DOHH2 (cell line): ENCODE data around the gene GAS6.

ENCODE experiments used
- H3F3A ChIP-seq: fragments of 200-600 bp; sonication (generic), shearing (Covaris generic); 2 replicates; pipeline ENCODE4 v1.6.0; 2016; ENCODE audit warnings: antibody characterized with exemption, mild to moderate bottlenecking; ENCODE audit not compliant: control insufficient read depth, insufficient read depth
- H3K27ac ChIP-seq: fragments of 200-600 bp; sonication (generic); 2 replicates; pipeline ENCODE4 v1.5.1; 2014; ENCODE audit warnings: low read depth, mild to moderate bottlenecking, low read length, moderate library complexity
- H3K27me3 ChIP-seq: fragments of 200-600 bp; sonication (generic); 2 replicates; pipeline ENCODE4 v1.6.1; 2014; ENCODE audit warnings: mild to moderate bottlenecking, low read length, mixed read lengths; ENCODE audit not compliant: control insufficient read depth
- H3K36me3 ChIP-seq: fragments of 200-600 bp; sonication (generic); 2 replicates; pipeline ENCODE4 v1.6.1; 2014; ENCODE audit warnings: mild to moderate bottlenecking, low read length, moderate library complexity, mixed read lengths; ENCODE audit not compliant: control insufficient read depth
- H3K4me1 ChIP-seq: fragments of 200-600 bp; sonication (generic); 2 replicates; pipeline ENCODE4 v1.6.1; 2014; ENCODE audit warnings: mild to moderate bottlenecking, low read length, mixed read lengths; ENCODE audit not compliant: control insufficient read depth
- H3K4me2 ChIP-seq: fragments of 200-600 bp; sonication (generic); 2 replicates; pipeline ENCODE4 v1.6.0; 2014; ENCODE audit warnings: mild to moderate bottlenecking, low read length, moderate library complexity
- H3K4me3 ChIP-seq: fragments of 200-600 bp; sonication (generic); 2 replicates; pipeline ENCODE4 v1.5.1; 2014; ENCODE audit warnings: mild to moderate bottlenecking, low read length, mixed read lengths
- H3K79me2 ChIP-seq: fragments of 200-600 bp; sonication (generic); 2 replicates; pipeline ENCODE4 v1.6.1; 2014; ENCODE audit warnings: mild to moderate bottlenecking, low read length, mixed read lengths; ENCODE audit not compliant: control insufficient read depth
- H3K9me2 ChIP-seq: fragments of 200-600 bp; sonication (generic); replicated peaks from 2 replicates; pipeline ENCODE4 v1.6.1; 2014; ENCODE audit warnings: mild to moderate bottlenecking, low read length, mixed read lengths; ENCODE audit not compliant: control insufficient read depth
- H3K9me3 ChIP-seq: fragments of 200-600 bp; sonication (generic); 2 replicates; pipeline ENCODE4 v1.6.1; 2014; ENCODE audit warnings: antibody characterized with exemption, low read length, mixed read lengths; ENCODE audit not compliant: control insufficient read depth, insufficient read depth
- H4K20me1 ChIP-seq: fragments of 200-600 bp; sonication (generic); 2 replicates; pipeline ENCODE4 v1.6.0; 2014; ENCODE audit warnings: low read depth, mild to moderate bottlenecking, antibody characterized with exemption, low read length, moderate library complexity; ENCODE audit not compliant: control insufficient read depth, insufficient read depth
- EZH2phosphoT487 ChIP-seq: fragments of 200-600 bp; sonication (generic); IDR thresholded peaks from 2 replicates; pipeline ENCODE4 v1.6.1; 2017; ENCODE audit warnings: borderline replicate concordance, mild to moderate bottlenecking, antibody characterized with exemption, low read length, moderate library complexity, mixed read lengths
- TF ChIP-seq, protein P1 (sequence below): fragments of 200-600 bp; sonication (generic); IDR thresholded peaks from one replicate; pipeline ENCODE4 v1.5.1; 2014; ENCODE audit warnings: antibody characterized with exemption, mild to moderate bottlenecking, low read depth, low read length; ENCODE audit not compliant: poor library complexity, severe bottlenecking

The GAS6 gene

DNA sequence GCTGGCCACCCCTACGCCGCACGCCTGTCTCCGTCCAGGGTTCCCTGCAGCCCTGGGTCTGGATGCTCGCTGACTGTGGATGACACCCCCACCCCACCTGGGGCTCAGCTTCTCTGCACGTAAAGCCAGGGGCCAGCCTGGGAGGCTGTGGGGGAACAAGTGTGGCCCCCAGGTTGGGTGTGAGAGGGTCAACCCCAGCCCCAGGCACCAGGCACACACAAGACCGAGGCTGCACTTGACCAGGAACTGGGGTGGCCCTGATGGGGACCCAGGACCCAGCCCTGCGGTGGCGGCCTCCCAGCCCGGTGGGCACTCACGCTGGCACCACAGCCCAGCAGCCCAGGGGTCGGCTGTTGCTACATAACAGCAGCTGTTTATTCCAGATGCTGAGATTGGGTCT, 41.6 kb downstream of the GAS6 start:
- TF ChIP-seq EZH2phosphoT487, result no peak
- TF ChIP-seq, protein P1, sequence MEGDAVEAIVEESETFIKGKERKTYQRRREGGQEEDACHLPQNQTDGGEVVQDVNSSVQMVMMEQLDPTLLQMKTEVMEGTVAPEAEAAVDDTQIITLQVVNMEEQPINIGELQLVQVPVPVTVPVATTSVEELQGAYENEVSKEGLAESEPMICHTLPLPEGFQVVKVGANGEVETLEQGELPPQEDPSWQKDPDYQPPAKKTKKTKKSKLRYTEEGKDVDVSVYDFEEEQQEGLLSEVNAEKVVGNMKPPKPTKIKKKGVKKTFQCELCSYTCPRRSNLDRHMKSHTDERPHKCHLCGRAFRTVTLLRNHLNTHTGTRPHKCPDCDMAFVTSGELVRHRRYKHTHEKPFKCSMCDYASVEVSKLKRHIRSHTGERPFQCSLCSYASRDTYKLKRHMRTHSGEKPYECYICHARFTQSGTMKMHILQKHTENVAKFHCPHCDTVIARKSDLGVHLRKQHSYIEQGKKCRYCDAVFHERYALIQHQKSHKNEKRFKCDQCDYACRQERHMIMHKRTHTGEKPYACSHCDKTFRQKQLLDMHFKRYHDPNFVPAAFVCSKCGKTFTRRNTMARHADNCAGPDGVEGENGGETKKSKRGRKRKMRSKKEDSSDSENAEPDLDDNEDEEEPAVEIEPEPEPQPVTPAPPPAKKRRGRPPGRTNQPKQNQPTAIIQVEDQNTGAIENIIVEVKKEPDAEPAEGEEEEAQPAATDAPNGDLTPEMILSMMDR, result no peak
- Histone ChIP-seq H3K27me3 (no peaks in the 10 kb centered on the region), H3K9me2 (no peaks in the 10 kb centered on the region), H4K20me1 (no peaks in the 10 kb centered on the region), H3K27ac (no peak overlapping the region), H3K79me2 (peaks cover 21% of the 10 kb centered on the region), H3K4me3 (no peak overlapping the region), H3F3A (no peaks in the 10 kb centered on the region), H3K4me2 (no peak overlapping the region), H3K36me3 (peaks cover 8% of the 10 kb centered on the region), H3K4me1 (no peaks in the 10 kb centered on the region), H3K9me3 (no peaks in the 10 kb centered on the region)

DNA sequence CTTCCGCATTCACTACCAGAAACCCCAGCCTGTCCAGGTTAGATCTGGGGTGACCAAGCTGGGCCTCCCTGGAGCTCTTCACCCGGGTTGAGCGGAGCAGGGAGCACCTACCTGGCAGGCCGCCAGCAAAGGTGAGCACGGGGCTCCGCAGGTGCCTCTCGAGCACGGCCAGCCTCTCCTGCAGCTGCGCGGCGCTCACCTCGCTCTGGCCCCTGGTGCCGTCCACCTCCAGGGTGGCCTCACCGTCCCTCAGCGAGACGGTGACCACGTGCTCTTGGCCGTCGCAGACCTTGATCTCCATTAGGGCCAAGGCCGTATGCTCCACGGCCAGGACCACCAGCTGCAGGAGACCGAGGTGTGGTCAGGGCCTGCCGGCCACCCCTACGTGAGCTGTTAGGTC, 42.0 kb downstream of the GAS6 start:
- H3K27ac ChIP-seq, result no peak overlapping the region
- H3K4me3 ChIP-seq, result no peak overlapping the region

DNA sequence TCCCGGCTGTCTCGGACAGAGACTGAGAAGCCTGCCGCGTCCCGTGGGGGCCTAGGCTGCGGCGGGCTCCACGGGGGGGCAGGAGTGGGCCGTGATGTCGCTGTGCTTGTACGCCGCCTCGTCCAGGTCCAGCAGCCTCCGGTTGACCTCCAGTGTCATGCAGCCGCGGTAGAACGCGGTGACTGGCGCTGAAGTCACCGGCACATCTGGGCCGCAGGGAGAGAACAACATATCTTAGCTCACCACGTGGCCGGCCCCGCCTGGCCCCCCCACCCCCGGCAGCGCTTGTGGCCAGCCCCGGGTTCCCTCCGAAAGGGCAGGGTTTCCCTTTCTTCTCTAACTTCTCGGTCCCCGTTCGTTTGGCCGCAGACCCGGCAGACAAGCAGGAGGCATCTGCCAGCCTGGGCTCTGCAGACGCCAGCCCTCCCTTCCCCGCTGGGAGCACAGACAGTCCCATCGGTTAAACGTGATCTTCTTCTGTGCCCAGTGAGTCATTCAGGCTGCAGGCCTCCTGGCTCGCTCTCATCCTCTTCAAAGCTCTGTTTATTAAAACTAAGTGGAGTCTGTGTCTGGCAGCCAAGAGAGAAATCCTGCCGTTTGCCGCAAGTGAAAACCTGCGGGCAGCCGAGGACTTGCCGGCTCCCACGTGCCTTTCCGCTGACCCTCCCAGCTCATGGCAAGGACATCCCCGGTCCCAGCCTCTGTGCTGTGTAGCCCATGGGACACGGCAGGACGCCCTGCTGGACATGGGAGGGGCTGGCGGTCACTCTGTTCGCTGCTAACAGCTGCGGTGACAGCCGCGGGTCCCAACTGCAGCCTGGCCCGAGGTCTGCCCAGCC, 42.8 kb downstream of the GAS6 start:
- Histone ChIP-seq H4K20me1 (no peaks in the 10 kb centered on the region), H3K9me2 (no peaks in the 10 kb centered on the region), H3K27ac (no peak overlapping the region), H3K9me3 (peaks cover 3% of the 10 kb centered on the region; the same call in 1 of the 2 replicates), H3K27me3 (no peaks in the 10 kb centered on the region), H3K79me2 (peaks cover 31% of the 10 kb centered on the region), H3K4me2 (no peak overlapping the region), H3K4me1 (peaks cover 9% of the 10 kb centered on the region), H3K36me3 (peaks cover 14% of the 10 kb centered on the region), H3F3A (no peaks in the 10 kb centered on the region), H3K4me3 (no peak overlapping the region)
- no peak for TF ChIP-seq EZH2phosphoT487
- TF ChIP-seq, protein P1, result no peak

More for the DNA sequence above, 42.0 kb downstream of the GAS6 start:
- no peaks in the 10 kb centered on the region for H3K27me3 ChIP-seq
- H3K4me2 ChIP-seq, result no peak overlapping the region
- no peaks in the 10 kb centered on the region for H3K9me2 ChIP-seq
- H3K79me2 ChIP-seq, result peaks cover 23% of the 10 kb centered on the region
- H3K9me3 ChIP-seq, result peaks cover under 1% of the 10 kb centered on the region; the same call in 1 of the 2 replicates
- peaks cover 1% of the 10 kb centered on the region for H3K4me1 ChIP-seq
- H3K36me3 ChIP-seq, result peaks cover 6% of the 10 kb centered on the region
- no peak for TF ChIP-seq EZH2phosphoT487
- TF ChIP-seq, protein P1, result no peak
- no peaks in the 10 kb centered on the region for H4K20me1 ChIP-seq
- H3F3A ChIP-seq, result no peaks in the 10 kb centered on the region
